Endodermal cell (in vitro differentiated cells): ENCODE measurements around the gene SH3D19. TPM values are rescaled to one million over a fixed set of nuclear protein-coding genes. Genes with fewer than 3 reads are reported as not detected.

ENCODE experiments used
- DNase-seq: peaks from one replicate; pipeline ENCODE4 v3.0.0-alpha.2; 2017
- H3K27ac ChIP-seq: 2 replicates; pipeline ENCODE4 v1.5.1; 2013; ENCODE audit warnings: mild to moderate bottlenecking, low read depth, low read length, moderate library complexity
- H3K27me3 ChIP-seq: 2 replicates; pipeline ENCODE4 v1.6.1; 2013; ENCODE audit warnings: mild to moderate bottlenecking, low read length, moderate library complexity; ENCODE audit not compliant: insufficient read depth, control insufficient read depth, poor library complexity, severe bottlenecking
- H3K36me3 ChIP-seq: 2 replicates; pipeline ENCODE4 v1.7.0; 2013; ENCODE audit warnings: mild to moderate bottlenecking, low read length, moderate library complexity; ENCODE audit not compliant: control insufficient read depth, insufficient read depth
- H3K4me1 ChIP-seq: one replicate; pipeline ENCODE4 v1.7.0; 2013; ENCODE audit warnings: low read length; ENCODE audit not compliant: control insufficient read depth, insufficient read depth
- H3K4me3 ChIP-seq: 2 replicates; pipeline ENCODE4 v1.5.1; 2013; ENCODE audit warnings: mild to moderate bottlenecking, low read length, moderate library complexity
- H3K9ac ChIP-seq: 2 replicates; pipeline ENCODE4 v1.6.1; 2013; ENCODE audit warnings: mild to moderate bottlenecking, low read length, moderate library complexity; ENCODE audit not compliant: poor library complexity, severe bottlenecking; ENCODE audit errors: extremely low read depth
- H3K9me3 ChIP-seq: 2 replicates; pipeline ENCODE4 v1.6.1; 2013; ENCODE audit warnings: mild to moderate bottlenecking, low read length, moderate library complexity; ENCODE audit not compliant: control insufficient read depth
- H3K27ac Mint-ChIP-seq: 2 replicates; pipeline ENCODE4 v1.8.0; 2020; ENCODE audit warnings: mixed read lengths
- H3K27me3 Mint-ChIP-seq: 2 replicates; pipeline ENCODE4 v1.8.0; 2021; ENCODE audit warnings: mild to moderate bottlenecking, mixed read lengths; ENCODE audit not compliant: insufficient read depth
- H3K36me3 Mint-ChIP-seq: 2 replicates; pipeline ENCODE4 v1.8.0; 2020; ENCODE audit warnings: low read depth, mixed read lengths
- H3K4me1 Mint-ChIP-seq: 2 replicates; pipeline ENCODE4 v1.8.0; 2020; ENCODE audit warnings: mixed read lengths
- H3K4me3 Mint-ChIP-seq: 2 replicates; pipeline ENCODE4 v1.8.0; 2020; ENCODE audit warnings: mild to moderate bottlenecking, moderate library complexity, mixed read lengths
- H3K9me3 Mint-ChIP-seq: 2 replicates; pipeline ENCODE4 v1.8.0; 2020; ENCODE audit warnings: mild to moderate bottlenecking, mixed read lengths
- WGBS, 2 experiments: methylation state at CpG; one replicate each; pipeline versions ENCODE4 v1.1.5 to v1.1.7; 2013; ENCODE audit warnings: missing lambda C conversion rate in 2 of 2, mixed read lengths in 1 of 2; ENCODE audit not compliant: insufficient coverage in 1 of 2, insufficient read length in 1 of 2; 5-methylcytosine and 5-hydroxymethylcytosine counted together
- total RNA-seq, 2 donors: library from RNA; stranded (reverse); fragmentation: NEBNext Ultra II Directional in 1 of 2; extraction: Animal tissue kit (Norgen Biotek cat#: 25700) in 1 of 2; gene quantifications; 2 replicates in 1 of 2; 3 replicates in 1 of 2; pipeline ENCODE4 v1.2.1, GENCODE V29; 2021
- TF ChIP-seq, protein P1 (sequence below): fragments of 200-600 bp; sonication (generic); conservative IDR thresholded peaks from 2 replicates; pipeline ENCODE4 v1.5.0; 2021; ENCODE audit warnings: antibody characterized with exemption, mild to moderate bottlenecking

SH3D19 gene
- total RNA-seq, 2 donors from 2014 or later: 48.8 to 55.6 TPM

DNA sequence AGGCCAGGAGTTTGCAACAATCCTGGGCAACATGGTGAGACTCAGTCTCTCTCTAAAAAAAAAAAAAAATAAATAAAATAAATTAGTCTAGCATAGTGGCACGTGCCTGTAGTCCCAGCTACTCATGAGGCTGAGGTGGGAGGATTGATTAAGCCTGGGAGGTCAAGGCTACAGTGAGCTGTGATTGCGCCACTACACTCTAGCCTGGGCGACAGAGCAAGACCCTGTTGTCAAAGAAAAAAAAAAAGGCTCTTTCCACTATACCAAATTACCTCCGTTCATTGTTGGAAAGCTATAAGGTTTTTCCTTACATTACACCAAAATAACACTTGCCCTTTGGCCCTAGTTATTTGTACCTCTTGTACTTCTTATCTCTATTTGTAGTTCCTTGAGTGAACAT is 58.3 kb downstream of the SH3D19 start:
- H3K27ac Mint-ChIP-seq: no peak overlapping the region
- H3K27me3 Mint-ChIP-seq: no peaks in the 10 kb centered on the region
- no peak overlapping the region for H3K9ac ChIP-seq
- no peaks in the 10 kb centered on the region for H3K4me1 ChIP-seq
- peaks cover 2% of the 10 kb centered on the region for H3K9me3 Mint-ChIP-seq
- TF ChIP-seq, protein P1, sequence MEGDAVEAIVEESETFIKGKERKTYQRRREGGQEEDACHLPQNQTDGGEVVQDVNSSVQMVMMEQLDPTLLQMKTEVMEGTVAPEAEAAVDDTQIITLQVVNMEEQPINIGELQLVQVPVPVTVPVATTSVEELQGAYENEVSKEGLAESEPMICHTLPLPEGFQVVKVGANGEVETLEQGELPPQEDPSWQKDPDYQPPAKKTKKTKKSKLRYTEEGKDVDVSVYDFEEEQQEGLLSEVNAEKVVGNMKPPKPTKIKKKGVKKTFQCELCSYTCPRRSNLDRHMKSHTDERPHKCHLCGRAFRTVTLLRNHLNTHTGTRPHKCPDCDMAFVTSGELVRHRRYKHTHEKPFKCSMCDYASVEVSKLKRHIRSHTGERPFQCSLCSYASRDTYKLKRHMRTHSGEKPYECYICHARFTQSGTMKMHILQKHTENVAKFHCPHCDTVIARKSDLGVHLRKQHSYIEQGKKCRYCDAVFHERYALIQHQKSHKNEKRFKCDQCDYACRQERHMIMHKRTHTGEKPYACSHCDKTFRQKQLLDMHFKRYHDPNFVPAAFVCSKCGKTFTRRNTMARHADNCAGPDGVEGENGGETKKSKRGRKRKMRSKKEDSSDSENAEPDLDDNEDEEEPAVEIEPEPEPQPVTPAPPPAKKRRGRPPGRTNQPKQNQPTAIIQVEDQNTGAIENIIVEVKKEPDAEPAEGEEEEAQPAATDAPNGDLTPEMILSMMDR: no peak
- H3K27ac ChIP-seq: no peak overlapping the region
- H3K27me3 ChIP-seq: no peaks in the 10 kb centered on the region
- no peaks in the 10 kb centered on the region for H3K4me1 Mint-ChIP-seq
- H3K36me3 ChIP-seq: no peaks in the 10 kb centered on the region
- no peak for DNase-seq
- H3K4me3 Mint-ChIP-seq: no peak overlapping the region
- no peak overlapping the region for H3K4me3 ChIP-seq
- 85% methylated on average over 4 of the region's 4 CpGs; no CpG with 5 or more reads in 1 of the 2 experiments for WGBS, 2 experiments
- H3K36me3 Mint-ChIP-seq: peaks cover 14% of the 10 kb centered on the region
- peaks cover 7% of the 10 kb centered on the region for H3K9me3 ChIP-seq

DNA sequence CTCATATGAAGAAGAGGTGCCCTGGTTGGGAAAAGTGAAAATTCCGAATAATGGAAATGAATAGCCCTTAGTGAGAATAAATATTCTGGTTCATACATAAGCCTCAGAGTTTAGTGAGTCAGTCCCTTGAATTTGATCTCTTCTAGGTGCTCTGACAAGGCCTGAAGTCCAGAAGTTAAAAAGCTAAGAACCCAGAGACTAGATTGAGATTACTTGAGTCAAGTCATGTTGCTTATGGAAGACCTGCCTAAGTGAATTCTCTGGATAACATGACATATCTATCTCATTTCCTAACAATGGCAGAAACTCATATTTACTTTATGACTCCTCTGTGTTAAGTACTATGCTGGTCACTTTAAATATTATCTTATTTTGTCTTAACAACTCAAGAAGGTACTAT is 58.9 kb downstream of the SH3D19 start:
- peaks cover 2% of the 10 kb centered on the region for H3K9me3 Mint-ChIP-seq
- Histone ChIP-seq H3K27ac (no peak overlapping the region), H3K9me3 (peaks cover 7% of the 10 kb centered on the region), H3K4me3 (no peak overlapping the region), H3K27me3 (no peaks in the 10 kb centered on the region), H3K36me3 (no peaks in the 10 kb centered on the region), H3K9ac (no peak overlapping the region), H3K4me1 (no peaks in the 10 kb centered on the region)
- no peak for DNase-seq
- TF ChIP-seq, protein P1: no peak
- no peak overlapping the region for H3K27ac Mint-ChIP-seq
- peaks cover 14% of the 10 kb centered on the region for H3K36me3 Mint-ChIP-seq
- no peaks in the 10 kb centered on the region for H3K4me1 Mint-ChIP-seq
- H3K4me3 Mint-ChIP-seq: no peak overlapping the region
- 76% methylated on average over 1 of the region's 1 CpG; no CpG with 5 or more reads in 1 of the 2 experiments for WGBS, 2 experiments
- H3K27me3 Mint-ChIP-seq: no peaks in the 10 kb centered on the region

DNA sequence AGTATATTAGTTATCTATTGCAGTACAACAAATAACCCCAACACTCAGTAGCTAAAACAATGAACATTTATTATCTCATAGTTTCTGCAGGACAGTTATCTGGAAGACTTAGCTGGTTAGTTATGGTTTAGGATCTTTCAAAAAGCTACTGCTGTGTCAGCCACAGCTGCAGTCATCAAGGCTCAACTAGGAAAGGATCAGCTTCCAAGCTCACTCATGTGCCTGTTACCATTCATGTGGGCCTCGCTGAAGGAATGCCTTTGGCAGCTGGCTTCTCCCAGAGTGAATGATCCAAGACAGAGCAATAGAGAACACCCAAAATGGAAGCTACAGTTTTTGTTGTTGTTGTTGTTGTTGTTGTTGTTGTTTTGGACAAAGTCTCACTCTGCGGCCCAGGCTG is 62.0 kb downstream of the SH3D19 start:
- H3K4me3 Mint-ChIP-seq: no peak overlapping the region
- H3K27ac Mint-ChIP-seq: no peak overlapping the region
- peaks cover 11% of the 10 kb centered on the region for H3K36me3 Mint-ChIP-seq
- no peaks in the 10 kb centered on the region for H3K4me1 ChIP-seq
- no peaks in the 10 kb centered on the region for H3K27me3 ChIP-seq
- H3K4me3 ChIP-seq: no peak overlapping the region
- 89 to 100% methylated on average over 1 to 2 of the region's 2 CpGs for WGBS, 2 experiments
- no peaks in the 10 kb centered on the region for H3K9me3 Mint-ChIP-seq
- no peak for DNase-seq
- no peak overlapping the region for H3K9ac ChIP-seq
- TF ChIP-seq, protein P1: no peak
- H3K9me3 ChIP-seq: peaks cover 7% of the 10 kb centered on the region
- no peaks in the 10 kb centered on the region for H3K27me3 Mint-ChIP-seq
- no peak overlapping the region for H3K27ac ChIP-seq
- no peaks in the 10 kb centered on the region for H3K4me1 Mint-ChIP-seq
- H3K36me3 ChIP-seq: no peaks in the 10 kb centered on the region
